Activated T-cell treated with anti-CD3 and anti-CD28 coated beads for 24 hours (primary cell): Measurements from ENCODE around the gene STYXL1.

Experiments used
- DNase-seq: peaks from one replicate; pipeline ENCODE4 v3.0.0-alpha.2; 2020; ENCODE audit warnings: low read depth

The STYXL1 gene

GRCh38 chr7:75955331-75955955 is 92.4 kb downstream of the STYXL1 start:
- no peak for DNase-seq

DNA sequence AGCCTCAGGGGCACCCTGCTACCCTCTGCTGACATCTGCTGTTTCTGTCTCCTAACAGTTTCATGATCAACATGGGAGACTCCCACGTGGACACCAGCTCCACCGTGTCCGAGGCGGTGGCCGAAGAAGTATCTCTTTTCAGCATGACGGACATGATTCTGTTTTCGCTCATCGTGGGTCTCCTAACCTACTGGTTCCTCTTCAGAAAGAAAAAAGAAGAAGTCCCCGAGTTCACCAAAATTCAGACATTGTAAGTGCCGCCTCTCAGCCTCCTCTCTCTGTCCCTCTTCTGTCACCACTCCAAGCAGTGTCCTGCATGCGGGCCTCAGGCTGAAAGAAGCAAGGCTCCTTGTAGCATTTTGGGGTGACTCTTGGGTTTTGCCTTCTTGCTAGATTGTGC is 93.9 kb downstream of the STYXL1 start:
- no peak for DNase-seq

DNA sequence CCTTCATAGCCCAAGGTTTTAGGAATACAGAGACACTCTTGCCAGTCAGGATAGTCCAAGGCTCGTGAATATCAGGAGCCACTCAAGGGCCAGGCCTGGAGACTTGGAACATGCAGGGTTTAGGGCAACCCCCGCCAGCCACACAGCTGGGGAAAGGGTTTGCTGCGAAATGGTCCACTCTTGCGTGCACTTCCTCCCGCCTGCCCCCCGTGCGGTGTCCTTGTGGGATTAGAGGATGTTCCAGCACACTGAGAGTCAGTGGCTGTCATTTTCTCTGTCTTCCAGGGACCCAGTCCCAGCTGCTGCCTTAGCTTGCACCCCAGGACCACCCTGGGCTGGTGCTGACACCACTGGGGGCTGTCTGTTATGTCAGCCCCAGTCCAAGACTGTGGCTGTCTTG is 94.4 kb downstream of the STYXL1 start:
- no peak for DNase-seq

DNA sequence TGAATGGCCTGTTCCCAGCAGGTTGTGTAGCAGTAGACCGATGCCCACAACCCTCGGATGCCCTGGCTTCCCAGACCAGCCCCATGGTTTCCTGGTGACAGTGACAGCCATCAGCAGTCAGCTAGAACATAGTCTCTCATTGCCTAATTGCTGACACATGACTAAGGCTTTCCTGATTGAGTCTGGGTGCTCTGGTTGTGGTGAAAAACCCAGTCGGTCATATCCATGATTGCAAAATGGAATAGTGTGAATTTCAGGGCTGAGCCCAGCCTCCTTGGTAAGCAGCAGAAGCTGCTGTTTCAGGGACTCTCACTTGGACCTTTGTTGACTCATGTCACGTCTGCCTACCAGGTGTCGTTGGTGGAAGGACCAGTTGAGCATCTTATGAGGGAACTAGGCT is 96.3 kb downstream of the STYXL1 start:
- DNase-seq = no peak

DNA sequence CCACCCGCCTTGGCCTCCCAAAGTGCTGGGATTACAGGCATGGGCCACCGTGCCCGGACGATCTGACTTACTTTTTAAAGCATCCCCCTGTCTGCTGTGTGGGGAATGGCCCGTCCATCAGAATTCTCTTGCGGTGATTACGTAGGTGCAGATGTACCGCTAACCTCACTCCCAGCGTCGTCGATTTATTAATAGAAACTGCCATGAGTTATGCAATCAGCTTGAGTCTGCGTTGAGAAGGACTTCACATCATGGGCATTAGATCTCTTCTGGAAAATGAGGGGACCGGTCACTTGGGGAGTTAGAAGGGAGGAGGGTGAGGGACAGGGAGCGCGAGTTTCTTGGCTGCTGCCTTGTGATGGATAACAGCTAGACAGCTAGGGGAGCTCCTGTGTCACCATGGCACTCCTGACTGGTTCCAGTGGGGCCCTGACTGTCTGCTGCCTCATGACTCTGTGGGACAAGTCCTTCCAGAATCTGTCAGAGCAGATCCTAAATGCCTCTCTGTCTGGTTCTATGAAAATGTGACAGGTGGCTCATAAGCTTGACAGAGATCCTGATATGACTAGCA is 97.6 kb downstream of the STYXL1 start:
- no peak for DNase-seq

GRCh38 chr7:75948179-75948578 is 99.6 kb downstream of the STYXL1 start:
- no peak for DNase-seq
